ENCODE measurements around the gene SYTL5. TPM values are rescaled to one million over a fixed set of nuclear protein-coding genes. Genes with fewer than 3 reads are reported as not detected.

SYTL5 gene
- total and polyA plus RNA-seq, 2 of the 4 experiments (the other 2 are of a cell fraction): 0.19 to 0.54 TPM

DNA sequence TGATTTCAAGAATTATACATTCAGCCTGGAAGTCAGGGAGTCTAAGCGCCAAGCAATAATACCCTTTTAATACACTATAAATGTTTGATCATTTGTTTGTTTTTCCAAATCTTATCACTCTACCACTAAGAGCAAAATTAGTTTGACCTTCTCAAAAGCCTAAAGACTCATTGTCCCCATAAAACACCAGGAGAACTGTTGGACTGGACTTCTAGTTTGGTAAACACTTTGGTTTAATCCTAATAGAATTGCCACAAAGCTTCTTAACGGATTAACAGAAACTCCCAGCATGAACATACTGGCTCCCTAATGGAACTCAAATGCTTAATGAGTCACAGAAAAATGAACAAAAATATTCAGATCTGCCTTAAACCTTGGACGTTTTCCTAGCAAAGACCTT lies 34.9 kb downstream of the SYTL5 start:
- Histone ChIP-seq H2BK5ac (ENCODE audit: low read depth, low read length, poor library complexity, severe bottlenecking) (no peak overlapping the region), H3K36me3 (ENCODE audit: control insufficient read depth, insufficient read depth, low read length) (no peaks in the 10 kb centered on the region), H3K9ac (ENCODE audit: low read depth, low read length) (no peak overlapping the region), H3K79me1 (ENCODE audit: low read depth in 1 of 2, low read length in 2 of 2) (no peaks in the 10 kb centered on the region), H3K27ac (ENCODE audit: insufficient read depth, low read length) (no peak overlapping the region), H3K14ac (replicated peaks; ENCODE audit: low read depth, low read length) (no peak overlapping the region), H3K23ac (ENCODE audit: low read depth, low read length) (no peak overlapping the region), H2BK120ac (ENCODE audit: low read depth, low read length) (no peak overlapping the region), H2AFZ (replicated peaks; ENCODE audit: low read length, poor library complexity) (no peak overlapping the region), H2BK15ac (ENCODE audit: low read depth, low read length) (no peak overlapping the region), H3K4me1 (ENCODE audit: control insufficient read depth, insufficient read depth, low read length) (no peaks in the 10 kb centered on the region), H2BK20ac (ENCODE audit: low read depth, low read length) (no peak overlapping the region), H3K18ac (ENCODE audit: low read depth, low read length) (no peak overlapping the region), H4K20me1 (ENCODE audit: insufficient read depth, low read length) (no peaks in the 10 kb centered on the region), H3K4me3 (ENCODE audit: insufficient read depth, low read depth, low read length) (no peak overlapping the region), H3K9me1 (ENCODE audit: insufficient read depth, low read length) (no peaks in the 10 kb centered on the region), H4K8ac (ENCODE audit: low read depth in 2 of 2, low read length in 2 of 2) (no peak overlapping the region), H3K9me3 (ENCODE audit: control insufficient read depth, insufficient read depth, low read length) (no peaks in the 10 kb centered on the region), H2AK9ac (replicated peaks; ENCODE audit: low read depth, low read length, poor library complexity) (no peak overlapping the region), H4K91ac (ENCODE audit: insufficient read depth, low read depth, low read length) (no peak overlapping the region), H2AK5ac (ENCODE audit: low read depth, low read length) (no peak overlapping the region), H3K4ac (ENCODE audit: low read depth, low read length) (no peak overlapping the region), H4K5ac (ENCODE audit: low read depth, low read length) (no peak overlapping the region), H3K4me2 (ENCODE audit: low read depth, low read length) (no peak overlapping the region), H3K56ac (ENCODE audit: extremely low read depth, insufficient read depth, low read length) (no peak overlapping the region), H3K27me3 (ENCODE audit: control insufficient read depth, insufficient read depth, low read length) (no peaks in the 10 kb centered on the region)
- POLR2A ChIA-PET (ENCODE audit: unreplicated experiment): no interaction called here
- ATAC-seq (ENCODE audit: low read depth): no peak
- intact Hi-C loops (cut with micrococcal nuclease) (no loop called here), dilution Hi-C loops (cut with HindIII; ENCODE audit: low sequenced_read_pairs, unreplicated experiment) (no loop called here), in situ Hi-C loops (cut with MboI; ENCODE audit: low sequenced_read_pairs) (loop anchor here (25.0 kb wide), 1 partner anchor 96 kb away; no protein-coding TSS in a partner anchor)
- no CpG with 5 or more reads among the region's 3 CpGs for WGBS, 2 experiments (ENCODE audit: extremely low coverage in 2 of 2, insufficient read length in 1 of 2)
- CTCF ChIA-PET: no interaction called here
- no TSS peak for BruUV-seq (replicated peaks)
- TF ChIP-seq CTCF (conservative IDR thresholded peaks at IDR 0.05; ENCODE audit: low read depth, low read length) (no peak), RCOR1 (IDR thresholded peaks at IDR 0.05; ENCODE audit: insufficient replicate concordance, low read length) (no peak), NFE2L2 (IDR thresholded peaks at IDR 0.05; ENCODE audit: low read depth, low read length) (no peak), USF2 (IDR thresholded peaks at IDR 0.05; ENCODE audit: low read depth, low read length) (no peak), MAFK (IDR thresholded peaks at IDR 0.05; ENCODE audit: low read depth, low read length) (no peak)
- DNase-seq: no peak

All from IMR-90 (cell line).